Lung (tissue), 12 donors: ENCODE data around the gene DYSF. TPM values are rescaled to one million over a fixed set of nuclear protein-coding genes. Genes with fewer than 3 reads are reported as not detected.

Experiments
- ATAC-seq: fragments of 200-7000 bp; cut with Tn5 transposase; one replicate; pipeline ENCODE4 v1.9.1; 2020; ENCODE audit warnings: moderate number of reproducible peaks; ENCODE audit not compliant: insufficient read depth, low FRiP score
- DNase-seq, 3 donors: peaks; one replicate each; pipeline ENCODE4 v3.0.0-alpha.2; 2013 to 2017
- H3K27ac ChIP-seq, 2 donors: one replicate each; pipeline ENCODE4 v1.5.1; 2013; ENCODE audit warnings: mild to moderate bottlenecking in 2 of 2, moderate library complexity in 2 of 2, control low read depth in 1 of 2, inconsistent platforms in 1 of 2, low read depth in 1 of 2, low read length in 1 of 2
- H3K27me3 ChIP-seq, 3 donors: one replicate each; pipeline ENCODE4 v1.5.1; 2013; ENCODE audit warnings: low read length in 2 of 3; ENCODE audit not compliant: control insufficient read depth in 3 of 3, insufficient read depth in 3 of 3
- H3K36me3 ChIP-seq, 4 donors: one replicate each; pipeline ENCODE4 v1.5.1; 2013; ENCODE audit warnings: low read length in 4 of 4, mild to moderate bottlenecking in 1 of 4, moderate library complexity in 1 of 4; ENCODE audit not compliant: control insufficient read depth in 4 of 4, insufficient read depth in 4 of 4
- H3K4me1 ChIP-seq, 5 donors: one replicate each; pipeline ENCODE4 v1.5.1; 2013; ENCODE audit warnings: low read length in 5 of 5, mild to moderate bottlenecking in 2 of 5, moderate library complexity in 1 of 5; ENCODE audit not compliant: control insufficient read depth in 5 of 5, insufficient read depth in 5 of 5
- H3K4me3 ChIP-seq: one replicate; pipeline ENCODE4 v1.5.1; 2013; ENCODE audit warnings: mild to moderate bottlenecking, control low read depth, moderate library complexity
- H3K9ac ChIP-seq, 2 donors: one replicate each; pipeline ENCODE4 v1.5.1; 2013; ENCODE audit warnings: low read length in 2 of 2, control low read depth in 1 of 2; ENCODE audit not compliant: insufficient read depth in 1 of 2
- H3K9me3 ChIP-seq, 4 donors: one replicate each; pipeline ENCODE4 v1.5.1; 2013; ENCODE audit warnings: low read length in 3 of 4, mild to moderate bottlenecking in 1 of 4, moderate library complexity in 1 of 4; ENCODE audit not compliant: control insufficient read depth in 4 of 4, insufficient read depth in 3 of 4
- CTCF ChIP-seq: IDR thresholded peaks from 2 replicates; pipeline ENCODE4 v1.5.1; 2012; ENCODE audit warnings: mild to moderate bottlenecking; ENCODE audit errors: control extremely low read depth, extremely low read depth
- WGBS, 2 donors: extraction: QIAGEN DNeasy Blood & Tissue Kit; methylation state at CpG; one replicate each; pipeline ENCODE4 v1.1.7; 2013; 5-methylcytosine and 5-hydroxymethylcytosine counted together
- polyA plus RNA-seq, 2 donors: library from polyadenylated mRNA; stranded (reverse); fragments of 200-250 nt; gene quantifications; one replicate each; pipeline ENCODE4 v1.2.1, GENCODE V29; 2013
- total RNA-seq, 2 donors: library from RNA; depleted of rRNA in 1 of 2; stranded (reverse); fragments of >200 nt in 1 of 2; gene quantifications; one replicate each; pipeline ENCODE4 v1.2.1, GENCODE V29; 2014 to 2021
- donor health status: control.
- donor health status: control.
- donor health status: Bipolar disorder and iron deficiency.
- donor health status: healthy.
- donor health status: DM: yes; HTN: yes; CAD: no.

Gene DYSF
- total and polyA plus RNA-seq, 4 donors = 12.9 to 56.2 (median 40.0) TPM

- H3K9ac ChIP-seq = no peak overlapping the region
- H3K36me3 ChIP-seq = no peaks in the 10 kb centered on the region
- no peak for DNase-seq
- no peaks in the 10 kb centered on the region for H3K9me3 ChIP-seq
- ATAC-seq = no peak
- peaks cover 0 to 7% (median 4%) of the 10 kb centered on the region in 5 donors for H3K4me1 ChIP-seq
- 84 to 86% methylated on average over 10 to 13 of the region's 13 CpGs for WGBS, 2 donors
- H3K27ac ChIP-seq = no peak overlapping the region
- TF ChIP-seq CTCF = no peak
- H3K4me3 ChIP-seq = no peak overlapping the region
- H3K27me3 ChIP-seq = no peaks in the 10 kb centered on the region
Measured at GRCh38 chr2:71695235-71696120, 242.1 kb downstream of the DYSF start.

GRCh38 chr2:71696381-71696780, 243.0 kb downstream of the DYSF start:
- DNase-seq (peak; percentile 24 to 51 (median 25)), ATAC-seq (no peak)
- H3K4me1 ChIP-seq = peaks cover 0 to 13% (median 6%) of the 10 kb centered on the region in 5 donors
- no peaks in the 10 kb centered on the region for H3K9me3 ChIP-seq
- H3K27me3 ChIP-seq = no peaks in the 10 kb centered on the region
- no peak overlapping the region for H3K4me3 ChIP-seq
- H3K36me3 ChIP-seq = no peaks in the 10 kb centered on the region
- H3K9ac ChIP-seq = no peak overlapping the region
- no peak for TF ChIP-seq CTCF
- H3K27ac ChIP-seq = no peak overlapping the region
- WGBS, 2 donors = 56 to 58% methylated on average over 8 of the region's 8 CpGs

- Histone ChIP-seq H3K27me3 (no peaks in the 10 kb centered on the region), H3K36me3 (no peaks in the 10 kb centered on the region), H3K4me1 (peaks cover 0 to 13% (median 2%) of the 10 kb centered on the region in 5 donors), H3K9ac (no peak overlapping the region), H3K4me3 (no peak overlapping the region), H3K27ac (no peak overlapping the region), H3K9me3 (no peaks in the 10 kb centered on the region)
- TF ChIP-seq CTCF = no peak
- WGBS, 2 donors = 90 to 92% methylated on average over 14 of the region's 14 CpGs
- no peak for DNase-seq
- ATAC-seq = no peak
Measured at GRCh38 chr2:71697106-71698004, 244.0 kb downstream of the DYSF start.
